Measurements from ENCODE around the gene HDC.

The HDC gene

GRCh38 chr15:50209809-50210208 lies 55.7 kb downstream of the HDC start:
- H3K9ac ChIP-seq (ENCODE audit: low read length) = no peak overlapping the region

DNA sequence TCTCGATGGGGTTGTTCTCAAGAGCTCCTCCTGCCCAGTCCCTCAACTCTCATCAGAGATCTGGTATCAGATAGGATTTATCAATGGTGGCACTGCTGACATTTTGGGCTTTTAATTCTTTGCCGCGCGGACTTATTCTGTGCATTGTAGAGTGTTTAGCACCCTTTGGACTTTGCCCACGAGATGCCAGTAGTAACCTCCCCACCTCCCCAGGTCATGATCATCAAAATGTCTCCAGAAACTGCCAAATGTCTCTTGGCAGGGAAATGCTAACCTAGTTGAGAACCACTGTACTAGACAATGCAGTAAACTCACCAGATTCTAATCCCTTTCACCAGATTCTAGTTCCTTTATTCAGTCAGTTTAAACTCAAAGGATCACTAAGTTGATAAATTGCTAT lies 59.5 kb downstream of the HDC start:
- Histone ChIP-seq H3F3A (ENCODE audit: insufficient read depth, low read length) (no peaks in the 10 kb centered on the region), H3K4me1 (ENCODE audit: low read length) (no peaks in the 10 kb centered on the region), H3K9ac (ENCODE audit: low read length) (no peak overlapping the region), H3K27me3 (replicated peaks; ENCODE audit: insufficient read depth, low read length) (no peaks in the 10 kb centered on the region), H3K36me3 (replicated peaks; ENCODE audit: insufficient read depth, low read length) (no peaks in the 10 kb centered on the region), H3K27ac (ENCODE audit: low read length) (no peak overlapping the region), H3K79me2 (ENCODE audit: low read length) (no peaks in the 10 kb centered on the region), H4K20me1 (ENCODE audit: insufficient read depth, low read length) (no peaks in the 10 kb centered on the region), H3K4me3 (ENCODE audit: low read length) (no peak overlapping the region), H2AFZ (ENCODE audit: low read length) (no peak overlapping the region), H3K9me2 (replicated peaks; ENCODE audit: insufficient read depth, low read length) (no peaks in the 10 kb centered on the region), H3K4me2 (ENCODE audit: low read depth, low read length) (no peak overlapping the region), H3K9me3 (replicated peaks; ENCODE audit: insufficient read depth, low read length) (no peaks in the 10 kb centered on the region)
- no peak for TF ChIP-seq CTCF (IDR thresholded peaks at IDR 0.05; ENCODE audit: low read length)
- no peak for TF ChIP-seq EZH2 (optimal IDR thresholded peaks at IDR 0.05; ENCODE audit: low read depth, low read length)
- TF ChIP-seq EZH2phosphoT487 (IDR thresholded peaks at IDR 0.05; ENCODE audit: low read length) = no peak
- DNase-seq = no peak

More at GRCh38 chr15:50209809-50210208, 55.7 kb downstream of the HDC start:
- Histone ChIP-seq H3K4me2 (ENCODE audit: low read depth, low read length) (no peak overlapping the region), H3K27ac (ENCODE audit: low read length) (no peak overlapping the region), H3K4me3 (ENCODE audit: low read length) (no peak overlapping the region), H4K20me1 (ENCODE audit: insufficient read depth, low read length) (no peaks in the 10 kb centered on the region), H3K79me2 (ENCODE audit: low read length) (no peaks in the 10 kb centered on the region), H3K4me1 (ENCODE audit: low read length) (no peaks in the 10 kb centered on the region), H3K27me3 (replicated peaks; ENCODE audit: insufficient read depth, low read length) (no peaks in the 10 kb centered on the region), H3K9me2 (replicated peaks; ENCODE audit: insufficient read depth, low read length) (no peaks in the 10 kb centered on the region), H3K9me3 (replicated peaks; ENCODE audit: insufficient read depth, low read length) (no peaks in the 10 kb centered on the region), H2AFZ (ENCODE audit: low read length) (no peak overlapping the region), H3F3A (ENCODE audit: insufficient read depth, low read length) (no peaks in the 10 kb centered on the region), H3K36me3 (replicated peaks; ENCODE audit: insufficient read depth, low read length) (no peaks in the 10 kb centered on the region)
- TF ChIP-seq EZH2phosphoT487 (IDR thresholded peaks at IDR 0.05; ENCODE audit: low read length) (no peak), EZH2 (optimal IDR thresholded peaks at IDR 0.05; ENCODE audit: low read depth, low read length) (no peak), CTCF (IDR thresholded peaks at IDR 0.05; ENCODE audit: low read length) (no peak)
- DNase-seq = no peak

DNA sequence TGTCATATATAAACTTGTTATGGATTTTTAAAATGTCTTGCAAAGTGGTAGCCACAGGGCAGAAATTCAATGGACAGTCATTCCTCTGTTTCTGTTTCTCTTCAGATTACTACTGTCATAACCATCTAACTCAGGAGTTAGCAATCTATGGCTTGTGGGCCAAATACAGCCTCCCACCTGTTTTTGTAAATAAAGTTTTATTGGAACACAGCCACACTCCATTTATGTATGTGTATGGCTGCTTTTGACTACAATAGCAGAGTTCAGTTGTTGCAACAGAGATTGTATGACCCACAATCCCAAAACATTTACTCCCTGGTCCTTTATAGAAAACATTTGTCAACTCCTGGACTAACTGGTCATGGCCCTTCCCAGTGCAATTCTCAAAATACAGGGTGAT lies 63.5 kb downstream of the HDC start:
- Histone ChIP-seq H3K4me1 (ENCODE audit: low read length) (no peaks in the 10 kb centered on the region), H3K36me3 (replicated peaks; ENCODE audit: insufficient read depth, low read length) (no peaks in the 10 kb centered on the region), H2AFZ (ENCODE audit: low read length) (no peak overlapping the region), H4K20me1 (ENCODE audit: insufficient read depth, low read length) (no peaks in the 10 kb centered on the region), H3K9ac (ENCODE audit: low read length) (no peak overlapping the region), H3F3A (ENCODE audit: insufficient read depth, low read length) (no peaks in the 10 kb centered on the region), H3K4me3 (ENCODE audit: low read length) (no peak overlapping the region), H3K4me2 (ENCODE audit: low read depth, low read length) (no peak overlapping the region), H3K9me2 (replicated peaks; ENCODE audit: insufficient read depth, low read length) (no peaks in the 10 kb centered on the region), H3K9me3 (replicated peaks; ENCODE audit: insufficient read depth, low read length) (no peaks in the 10 kb centered on the region), H3K27ac (ENCODE audit: low read length) (no peak overlapping the region), H3K27me3 (replicated peaks; ENCODE audit: insufficient read depth, low read length) (no peaks in the 10 kb centered on the region), H3K79me2 (ENCODE audit: low read length) (no peaks in the 10 kb centered on the region)
- no peak for TF ChIP-seq EZH2 (optimal IDR thresholded peaks at IDR 0.05; ENCODE audit: low read depth, low read length)
- DNase-seq = no peak

DNA sequence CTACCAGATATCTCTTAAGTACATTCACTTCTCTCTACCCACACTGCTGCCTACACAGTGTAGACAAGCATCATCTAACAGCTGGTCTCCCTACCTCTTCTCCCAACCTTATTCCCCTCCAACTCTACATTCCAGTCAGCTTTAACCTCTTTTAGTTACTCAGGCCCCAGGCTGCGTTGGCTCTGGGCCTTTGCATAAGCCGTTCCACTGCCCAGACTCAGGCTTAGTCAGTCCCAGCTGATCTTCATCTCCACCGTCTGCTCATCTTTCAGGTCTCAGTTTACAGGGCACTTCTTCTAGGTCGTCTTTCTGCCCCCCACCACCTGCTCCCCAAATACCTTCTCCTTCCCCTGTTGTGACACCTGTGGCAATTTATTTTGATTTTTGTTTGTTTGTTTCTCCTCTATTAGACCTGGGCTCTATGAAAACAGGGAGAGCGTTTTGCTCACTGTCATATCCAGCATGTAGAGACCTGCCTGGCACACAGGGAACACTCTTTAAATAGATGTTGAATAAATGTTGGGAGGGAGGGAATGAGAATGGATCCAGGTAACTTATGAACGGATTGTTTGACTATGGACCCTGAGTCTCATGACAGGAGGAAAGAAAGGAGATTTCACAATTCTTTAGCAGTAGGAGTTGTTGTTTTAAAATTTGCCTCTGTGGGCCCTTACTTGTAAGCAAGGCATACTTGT lies 72.5 kb downstream of the HDC start:
- Histone ChIP-seq H3K9me3 (replicated peaks; ENCODE audit: insufficient read depth, low read length) (no peaks in the 10 kb centered on the region), H3K9ac (ENCODE audit: low read length) (no peak overlapping the region), H2AFZ (ENCODE audit: low read length) (no peak overlapping the region), H4K20me1 (ENCODE audit: insufficient read depth, low read length) (no peaks in the 10 kb centered on the region), H3K4me1 (ENCODE audit: low read length) (no peaks in the 10 kb centered on the region), H3F3A (ENCODE audit: insufficient read depth, low read length) (no peaks in the 10 kb centered on the region), H3K36me3 (replicated peaks; ENCODE audit: insufficient read depth, low read length) (no peaks in the 10 kb centered on the region), H3K4me2 (ENCODE audit: low read depth, low read length) (no peak overlapping the region), H3K27ac (ENCODE audit: low read length) (no peak overlapping the region), H3K27me3 (replicated peaks; ENCODE audit: insufficient read depth, low read length) (no peaks in the 10 kb centered on the region), H3K4me3 (ENCODE audit: low read length) (no peak overlapping the region), H3K79me2 (ENCODE audit: low read length) (no peaks in the 10 kb centered on the region), H3K9me2 (replicated peaks; ENCODE audit: insufficient read depth, low read length) (no peaks in the 10 kb centered on the region)
- TF ChIP-seq CTCF (IDR thresholded peaks at IDR 0.05; ENCODE audit: low read length) = no peak
- TF ChIP-seq EZH2 (optimal IDR thresholded peaks at IDR 0.05; ENCODE audit: low read depth, low read length) = no peak
- TF ChIP-seq EZH2phosphoT487 (IDR thresholded peaks at IDR 0.05; ENCODE audit: low read length) = no peak
- DNase-seq = no peak

All from MM.1S (cell line).